MM.1S (cell line): Measurements from ENCODE around the gene SYCP1.

Source experiments
- DNase-seq: peaks from one replicate; pipeline ENCODE4 v3.0.0-alpha.2; 2015
- H2AFZ ChIP-seq: fragments of 300-600 bp; sonication (generic); 2 replicates; pipeline ENCODE4 v1.6.0; 2016; ENCODE audit warnings: antibody characterized with exemption, low read length
- H3F3A ChIP-seq: fragments of 300-600 bp; sonication (generic); 2 replicates; pipeline ENCODE4 v1.6.1; 2016; ENCODE audit warnings: mild to moderate bottlenecking, antibody characterized with exemption, low read length, moderate library complexity, mixed read lengths; ENCODE audit not compliant: insufficient read depth
- H3K27ac ChIP-seq: fragments of 300-600 bp; sonication (generic); 2 replicates; pipeline ENCODE4 v1.5.1; 2016; ENCODE audit warnings: mild to moderate bottlenecking, low read length
- H3K27me3 ChIP-seq: fragments of 300-600 bp; sonication (generic); replicated peaks from 2 replicates; pipeline ENCODE4 v1.6.0; 2016; ENCODE audit warnings: low read length; ENCODE audit not compliant: insufficient read depth
- H3K36me3 ChIP-seq: fragments of 300-600 bp; sonication (generic); replicated peaks from 2 replicates; pipeline ENCODE4 v1.6.1; 2016; ENCODE audit warnings: mild to moderate bottlenecking, low read length, mixed read lengths; ENCODE audit not compliant: insufficient read depth
- H3K4me1 ChIP-seq: fragments of 300-600 bp; sonication (generic); 2 replicates; pipeline ENCODE4 v1.6.1; 2016; ENCODE audit warnings: low read length, mixed read lengths
- H3K4me2 ChIP-seq: fragments of 300-600 bp; sonication (generic); 2 replicates; pipeline ENCODE4 v1.6.0; 2016; ENCODE audit warnings: low read depth, low read length
- H3K4me3 ChIP-seq: fragments of 300-600 bp; sonication (generic); 2 replicates; pipeline ENCODE4 v1.5.1; 2016; ENCODE audit warnings: low read length, mixed read lengths
- H3K79me2 ChIP-seq: fragments of 300-600 bp; sonication (generic); 2 replicates; pipeline ENCODE4 v1.6.1; 2016; ENCODE audit warnings: mixed run types, low read length, mixed read lengths
- H3K9ac ChIP-seq: fragments of 300-600 bp; sonication (generic); 2 replicates; pipeline ENCODE4 v1.6.1; 2016; ENCODE audit warnings: low read length, mixed read lengths
- H3K9me2 ChIP-seq: fragments of 300-600 bp; sonication (generic); replicated peaks from 2 replicates; pipeline ENCODE4 v1.6.1; 2016; ENCODE audit warnings: mild to moderate bottlenecking, low read length, mixed read lengths; ENCODE audit not compliant: insufficient read depth
- H3K9me3 ChIP-seq: fragments of 300-600 bp; sonication (generic); replicated peaks from 2 replicates; pipeline ENCODE4 v1.6.1; 2016; ENCODE audit warnings: mild to moderate bottlenecking, low read length, mixed read lengths; ENCODE audit not compliant: insufficient read depth
- H4K20me1 ChIP-seq: fragments of 300-600 bp; sonication (generic); 2 replicates; pipeline ENCODE4 v1.6.1; 2016; ENCODE audit warnings: mild to moderate bottlenecking, low read length, moderate library complexity, mixed read lengths; ENCODE audit not compliant: insufficient read depth
- CTCF ChIP-seq: fragments of 300-600 bp; sonication (generic); IDR thresholded peaks from 2 replicates; pipeline ENCODE4 v1.5.1; 2016; ENCODE audit warnings: antibody characterized with exemption, low read length, mixed read lengths
- EZH2 ChIP-seq: fragments of 300-600 bp; sonication (generic); optimal IDR thresholded peaks from 2 replicates; pipeline ENCODE3; 2017; ENCODE audit warnings: low read depth, mild to moderate bottlenecking, antibody characterized with exemption, low read length, mixed read lengths
- EZH2phosphoT487 ChIP-seq: fragments of 300-600 bp; sonication (generic); IDR thresholded peaks from 2 replicates; pipeline ENCODE4 v1.6.1; 2018; ENCODE audit warnings: antibody characterized with exemption, low read length

The SYCP1 gene

GRCh38 chr1:114861384-114861783 is 6.7 kb downstream of the SYCP1 start:
- no peaks in the 10 kb centered on the region for H3K79me2 ChIP-seq
- no peak overlapping the region for H2AFZ ChIP-seq
- no peaks in the 10 kb centered on the region for H3K9me3 ChIP-seq
- H3F3A ChIP-seq: no peaks in the 10 kb centered on the region
- no peak overlapping the region for H3K27ac ChIP-seq
- H3K9ac ChIP-seq: no peak overlapping the region
- H3K4me2 ChIP-seq: peak overlapping the region; percentile 39; the same call in 1 of the 2 replicates
- H3K27me3 ChIP-seq: no peaks in the 10 kb centered on the region
- H3K4me1 ChIP-seq: no peaks in the 10 kb centered on the region
- no peaks in the 10 kb centered on the region for H3K9me2 ChIP-seq
- peak; percentile 55 for DNase-seq
- no peak for TF ChIP-seq EZH2
- no peak for TF ChIP-seq EZH2phosphoT487
- no peak for TF ChIP-seq CTCF
- no peaks in the 10 kb centered on the region for H3K36me3 ChIP-seq
- H3K4me3 ChIP-seq: no peak overlapping the region; the same call in 1 of the 2 replicates
- H4K20me1 ChIP-seq: no peaks in the 10 kb centered on the region

- H3K9me3 ChIP-seq: no peaks in the 10 kb centered on the region
- no peaks in the 10 kb centered on the region for H3K9me2 ChIP-seq
- TF ChIP-seq CTCF (no peak), EZH2 (no peak), EZH2phosphoT487 (no peak)
- no peaks in the 10 kb centered on the region for H4K20me1 ChIP-seq
- no peak overlapping the region for H2AFZ ChIP-seq
- no peak overlapping the region for H3K27ac ChIP-seq
- no peak overlapping the region for H3K9ac ChIP-seq
- H3K27me3 ChIP-seq: no peaks in the 10 kb centered on the region
- no peaks in the 10 kb centered on the region for H3K79me2 ChIP-seq
- H3K4me3 ChIP-seq: no peak overlapping the region
- no peak for DNase-seq
- H3F3A ChIP-seq: no peaks in the 10 kb centered on the region
- H3K36me3 ChIP-seq: no peaks in the 10 kb centered on the region
- H3K4me1 ChIP-seq: no peaks in the 10 kb centered on the region
- no peak overlapping the region for H3K4me2 ChIP-seq
Measured at GRCh38 chr1:114892194-114892918, 37.7 kb downstream of the SYCP1 start.

GRCh38 chr1:114896795-114897194 is 42.1 kb downstream of the SYCP1 start:
- Histone ChIP-seq H4K20me1 (no peaks in the 10 kb centered on the region), H3K9ac (no peak overlapping the region), H3K9me3 (no peaks in the 10 kb centered on the region), H3K4me3 (no peak overlapping the region), H3K36me3 (no peaks in the 10 kb centered on the region), H3K4me2 (no peak overlapping the region), H3K79me2 (no peaks in the 10 kb centered on the region), H3K9me2 (no peaks in the 10 kb centered on the region), H3K27ac (no peak overlapping the region), H3F3A (no peaks in the 10 kb centered on the region), H2AFZ (no peak overlapping the region), H3K4me1 (no peaks in the 10 kb centered on the region), H3K27me3 (no peaks in the 10 kb centered on the region)
- DNase-seq: no peak
- TF ChIP-seq EZH2phosphoT487 (no peak), CTCF (no peak), EZH2 (no peak)
